ENCODE data around the gene POLR1G. TPM values are rescaled to one million over a fixed set of nuclear protein-coding genes. Genes with fewer than 3 reads are reported as not detected.

Gene POLR1G
- total and polyA plus RNA-seq, 9 of the 15 experiments (the other 6 are each of a cell fraction or from before 2014, with no cell fraction given), result 3.0 to 50.1 (median 27.4) TPM

DNA sequence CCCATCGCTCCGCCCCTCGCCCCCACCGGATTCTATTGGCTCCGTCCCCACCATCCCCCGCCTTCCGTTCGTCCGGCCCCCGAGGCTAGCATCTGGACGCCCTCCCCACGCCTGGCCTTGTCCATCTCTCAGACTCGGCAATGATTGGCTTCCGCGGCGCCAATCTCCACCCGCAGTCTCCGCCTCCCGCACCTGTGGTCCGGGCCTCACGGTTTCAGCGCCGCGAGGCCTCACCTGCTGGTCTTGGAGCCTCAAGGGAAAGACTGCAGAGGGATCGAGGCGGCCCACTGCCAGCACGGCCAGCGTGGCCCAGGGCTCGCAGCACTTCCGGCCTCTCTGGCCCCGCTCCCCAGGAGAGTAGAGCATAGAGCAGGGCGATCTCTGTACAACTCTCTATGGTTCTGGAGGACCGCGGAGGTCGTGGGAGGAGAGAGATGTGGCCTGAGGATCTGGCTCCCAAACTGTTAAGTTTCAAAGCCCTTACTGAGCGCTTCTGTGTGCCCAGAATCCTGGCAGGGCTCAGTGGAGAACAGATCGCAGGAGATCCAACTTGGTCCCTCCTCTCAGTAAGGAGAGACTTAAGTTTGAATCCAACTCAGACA, 17.2 kb downstream of the POLR1G start, which contains the start of gene ERCC1 (continued):
- TF ChIP-seq, protein P1, sequence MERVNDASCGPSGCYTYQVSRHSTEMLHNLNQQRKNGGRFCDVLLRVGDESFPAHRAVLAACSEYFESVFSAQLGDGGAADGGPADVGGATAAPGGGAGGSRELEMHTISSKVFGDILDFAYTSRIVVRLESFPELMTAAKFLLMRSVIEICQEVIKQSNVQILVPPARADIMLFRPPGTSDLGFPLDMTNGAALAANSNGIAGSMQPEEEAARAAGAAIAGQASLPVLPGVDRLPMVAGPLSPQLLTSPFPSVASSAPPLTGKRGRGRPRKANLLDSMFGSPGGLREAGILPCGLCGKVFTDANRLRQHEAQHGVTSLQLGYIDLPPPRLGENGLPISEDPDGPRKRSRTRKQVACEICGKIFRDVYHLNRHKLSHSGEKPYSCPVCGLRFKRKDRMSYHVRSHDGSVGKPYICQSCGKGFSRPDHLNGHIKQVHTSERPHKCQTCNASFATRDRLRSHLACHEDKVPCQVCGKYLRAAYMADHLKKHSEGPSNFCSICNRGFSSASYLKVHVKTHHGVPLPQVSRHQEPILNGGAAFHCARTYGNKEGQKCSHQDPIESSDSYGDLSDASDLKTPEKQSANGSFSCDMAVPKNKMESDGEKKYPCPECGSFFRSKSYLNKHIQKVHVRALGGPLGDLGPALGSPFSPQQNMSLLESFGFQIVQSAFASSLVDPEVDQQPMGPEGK (CRISPR knock-in tag; IDR thresholded peaks at IDR 0.05; ENCODE audit: borderline replicate concordance), result no peak
- TF ChIP-seq NEUROD1 (IDR thresholded peaks at IDR 0.05; ENCODE audit: borderline replicate concordance, low read depth, low read length, partially characterized antibody) (no peak), SP1 (CRISPR knock-in tag; IDR thresholded peaks at IDR 0.05) (peak; percentile 94), RNF2 (IDR thresholded peaks at IDR 0.05) (0 out of 2 replicates have a peak, but pooled peaks have one; percentile 45), POLR2A (conservative IDR thresholded peaks at IDR 0.05) (peak; percentile 96), MEF2D (tag; conservative IDR thresholded peaks at IDR 0.05; ENCODE audit: low read depth) (no peak), U2AF1 (optimal IDR thresholded peaks at IDR 0.05; ENCODE audit: low read depth, low read length) (no peak), MCM2 (IDR thresholded peaks at IDR 0.05; ENCODE audit: low read depth) (no peak), ZC3H4 (CRISPR knock-in tag; IDR thresholded peaks at IDR 0.05; ENCODE audit: borderline replicate concordance) (no peak), GABPB1 (CRISPR knock-in tag; IDR thresholded peaks at IDR 0.05) (peak; percentile 95), ZNF76 (CRISPR knock-in tag; IDR thresholded peaks at IDR 0.05; ENCODE audit: borderline replicate concordance) (0 out of 2 replicates have a peak, but pooled peaks have one; percentile 49), LARP7 (IDR thresholded peaks at IDR 0.05) (0 out of 2 replicates have a peak, but pooled peaks have one; percentile 38), SREBF2 (CRISPR knock-in tag; IDR thresholded peaks at IDR 0.05) (no peak), HDGF (IDR thresholded peaks at IDR 0.05) (0 out of 2 replicates have a peak, but pooled peaks have one; percentile 63), HCFC1 (IDR thresholded peaks at IDR 0.05; ENCODE audit: low read depth, low read length) (peak; percentile 78), CBFA2T2 (conservative IDR thresholded peaks at IDR 0.05) (no peak)
- TF ChIP-seq, protein P2, sequence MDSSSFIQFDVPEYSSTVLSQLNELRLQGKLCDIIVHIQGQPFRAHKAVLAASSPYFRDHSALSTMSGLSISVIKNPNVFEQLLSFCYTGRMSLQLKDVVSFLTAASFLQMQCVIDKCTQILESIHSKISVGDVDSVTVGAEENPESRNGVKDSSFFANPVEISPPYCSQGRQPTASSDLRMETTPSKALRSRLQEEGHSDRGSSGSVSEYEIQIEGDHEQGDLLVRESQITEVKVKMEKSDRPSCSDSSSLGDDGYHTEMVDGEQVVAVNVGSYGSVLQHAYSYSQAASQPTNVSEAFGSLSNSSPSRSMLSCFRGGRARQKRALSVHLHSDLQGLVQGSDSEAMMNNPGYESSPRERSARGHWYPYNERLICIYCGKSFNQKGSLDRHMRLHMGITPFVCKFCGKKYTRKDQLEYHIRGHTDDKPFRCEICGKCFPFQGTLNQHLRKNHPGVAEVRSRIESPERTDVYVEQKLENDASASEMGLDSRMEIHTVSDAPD (CRISPR knock-in tag; IDR thresholded peaks at IDR 0.05), result no peak
- TF ChIP-seq, protein P3, sequence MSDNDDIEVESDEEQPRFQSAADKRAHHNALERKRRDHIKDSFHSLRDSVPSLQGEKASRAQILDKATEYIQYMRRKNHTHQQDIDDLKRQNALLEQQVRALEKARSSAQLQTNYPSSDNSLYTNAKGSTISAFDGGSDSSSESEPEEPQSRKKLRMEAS (CRISPR knock-in tag; IDR thresholded peaks at IDR 0.05), result peak; percentile 86
- TF ChIP-seq, protein P4, sequence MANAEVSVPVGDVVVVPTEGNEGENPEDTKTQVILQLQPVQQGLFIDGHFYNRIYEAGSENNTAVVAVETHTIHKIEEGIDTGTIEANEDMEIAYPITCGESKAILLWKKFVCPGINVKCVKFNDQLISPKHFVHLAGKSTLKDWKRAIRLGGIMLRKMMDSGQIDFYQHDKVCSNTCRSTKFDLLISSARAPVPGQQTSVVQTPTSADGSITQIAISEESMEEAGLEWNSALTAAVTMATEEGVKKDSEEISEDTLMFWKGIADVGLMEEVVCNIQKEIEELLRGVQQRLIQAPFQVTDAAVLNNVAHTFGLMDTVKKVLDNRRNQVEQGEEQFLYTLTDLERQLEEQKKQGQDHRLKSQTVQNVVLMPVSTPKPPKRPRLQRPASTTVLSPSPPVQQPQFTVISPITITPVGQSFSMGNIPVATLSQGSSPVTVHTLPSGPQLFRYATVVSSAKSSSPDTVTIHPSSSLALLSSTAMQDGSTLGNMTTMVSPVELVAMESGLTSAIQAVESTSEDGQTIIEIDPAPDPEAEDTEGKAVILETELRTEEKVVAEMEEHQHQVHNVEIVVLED (CRISPR knock-in tag; IDR thresholded peaks at IDR 0.05), result peak; percentile 66
- TF ChIP-seq, protein P5, sequence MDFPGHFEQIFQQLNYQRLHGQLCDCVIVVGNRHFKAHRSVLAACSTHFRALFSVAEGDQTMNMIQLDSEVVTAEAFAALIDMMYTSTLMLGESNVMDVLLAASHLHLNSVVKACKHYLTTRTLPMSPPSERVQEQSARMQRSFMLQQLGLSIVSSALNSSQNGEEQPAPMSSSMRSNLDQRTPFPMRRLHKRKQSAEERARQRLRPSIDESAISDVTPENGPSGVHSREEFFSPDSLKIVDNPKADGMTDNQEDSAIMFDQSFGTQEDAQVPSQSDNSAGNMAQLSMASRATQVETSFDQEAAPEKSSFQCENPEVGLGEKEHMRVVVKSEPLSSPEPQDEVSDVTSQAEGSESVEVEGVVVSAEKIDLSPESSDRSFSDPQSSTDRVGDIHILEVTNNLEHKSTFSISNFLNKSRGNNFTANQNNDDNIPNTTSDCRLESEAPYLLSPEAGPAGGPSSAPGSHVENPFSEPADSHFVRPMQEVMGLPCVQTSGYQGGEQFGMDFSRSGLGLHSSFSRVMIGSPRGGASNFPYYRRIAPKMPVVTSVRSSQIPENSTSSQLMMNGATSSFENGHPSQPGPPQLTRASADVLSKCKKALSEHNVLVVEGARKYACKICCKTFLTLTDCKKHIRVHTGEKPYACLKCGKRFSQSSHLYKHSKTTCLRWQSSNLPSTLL (IDR thresholded peaks at IDR 0.05), result peak; percentile 83; the same call in 1 of the 2 replicates

Data from K562 (cell line).